Tibial nerve (tissue), 4 donors: Measurements from ENCODE around the gene LIAS. TPM values are rescaled to one million over a fixed set of nuclear protein-coding genes. Genes with fewer than 3 reads are reported as not detected.
"Not testable (repeated sequence)": the region's sequence is repeated elsewhere in the genome, so short reads cannot be mapped to it uniquely, and the experiment has no call there.

Experiments used
- DNase-seq, 2 donors: peaks; one replicate each; pipeline ENCODE4 v3.0.0-alpha.2; 2019; ENCODE audit warnings: low spot score in 2 of 2
- H3K27ac ChIP-seq, 4 donors: fragments of 200-600 bp; sonication (generic) in 3 of 4; one replicate each; pipeline ENCODE4 v1.5.1; 2017 to 2019; ENCODE audit warnings: mild to moderate bottlenecking in 1 of 4
- H3K27me3 ChIP-seq, 2 donors: fragments of 200-600 bp; sonication (generic) in 1 of 2; one replicate each; pipeline versions ENCODE4 v1.5.1 to v1.6.0; 2017 to 2019
- H3K36me3 ChIP-seq, 3 donors: fragments of 200-600 bp; sonication (generic); one replicate each; pipeline ENCODE4 v1.5.1; 2018 to 2019
- H3K4me1 ChIP-seq, 4 donors: fragments of 200-600 bp; sonication (generic) in 3 of 4; one replicate each; pipeline ENCODE4 v1.5.1; 2017 to 2019
- H3K4me3 ChIP-seq, 4 donors: fragments of 200-600 bp; sonication (generic) in 3 of 4; one replicate each; pipeline ENCODE4 v1.5.1; 2017 to 2019; ENCODE audit warnings: mild to moderate bottlenecking in 1 of 4, moderate library complexity in 1 of 4
- H3K9me3 ChIP-seq, 4 donors: fragments of 200-600 bp; sonication (generic) in 3 of 4; one replicate each; pipeline ENCODE4 v1.5.1; 2017 to 2019
- CTCF ChIP-seq, 5 experiments: fragments of 200-600 bp in 3 of 5; fragments of 450-650 bp in 2 of 5; sonication (generic) in 3 of 5; IDR thresholded peaks; one replicate each; pipeline ENCODE4 v1.5.1; 2016 to 2019; ENCODE audit warnings: antibody characterized with exemption in 5 of 5, mild to moderate bottlenecking in 3 of 5, moderate library complexity in 2 of 5
- EP300 ChIP-seq, 2 donors: sonication (generic); formaldehyde crosslinking; IDR thresholded peaks; one replicate each; pipeline ENCODE4 v1.6.1; 2017; ENCODE audit warnings: antibody characterized with exemption in 2 of 2, mild to moderate bottlenecking in 1 of 2
- POLR2A ChIP-seq, 2 donors: fragments of 450-650 bp; IDR thresholded peaks; one replicate each; pipeline ENCODE4 v1.6.1; 2017; ENCODE audit warnings: antibody characterized with exemption in 2 of 2, mild to moderate bottlenecking in 2 of 2, moderate library complexity in 2 of 2
- WGBS, 2 donors: methylation state at CpG; one replicate each; pipeline ENCODE4 v1.1.5; 2018; 5-methylcytosine and 5-hydroxymethylcytosine counted together
- total RNA-seq, 4 donors: library from RNA; depleted of rRNA; stranded (reverse); fragments of >200 nt; gene quantifications; one replicate each; pipeline ENCODE4 v1.1.0, GENCODE V29; 2016

LIAS gene
- total RNA-seq, result 10 to 100 TPM in 3 of 4 donors, 1 to 10 TPM in 1; 9.3 to 11.2 (median 11.0) TPM

- peak in 2 of 5 experiments; percentile 38 to 54 for TF ChIP-seq CTCF (IDR thresholded peaks at IDR 0.05)
- peak; percentile 92 to 100 for TF ChIP-seq EP300 (IDR thresholded peaks at IDR 0.05)
- TF ChIP-seq POLR2A (IDR thresholded peaks at IDR 0.05), result peak; percentile 94 to 96
- Histone ChIP-seq H3K27me3 (no peaks in the 10 kb centered on the region), H3K4me1 (peaks cover 4 to 42% (median 20%) of the 10 kb centered on the region in 4 donors), H3K27ac (peak within 1 kb of the TSS; percentile 92 to 98 (median 92)), H3K4me3 (peak within 1 kb of the TSS; percentile 67 to 87 (median 76)), H3K9me3 (no peaks in the 10 kb centered on the region), H3K36me3 (peaks cover 7 to 64% (median 16%) of the 10 kb centered on the region in 3 donors)
- DNase-seq, result peak; percentile 96
- 0% methylated on average over 46 to 55 of the region's 55 CpGs for whole genome bisulfite sequencing, 2 donors
Measured at GRCh38 chr4:39458505-39459300, at the start of gene LIAS, which contains the start of gene RPL9. Gene LIAS, plus strand, starts transcription at chr4:39459056. Its CDS starts 62 bp downstream, at chr4:39459118. Gene RPL9, minus strand, starts transcription at chr4:39458922. Its CDS starts 483 bp downstream, at chr4:39458439.

GRCh38 chr4:39410415-39410814 is 48.4 kb upstream of the LIAS start:
- no peak for DNase-seq
- H3K27me3 ChIP-seq, result no peaks in the 10 kb centered on the region
- WGBS, 2 donors, result 26 to 30% methylated on average over 5 of the region's 5 CpGs

GRCh38 chr4:39411561-39411960 is 47.3 kb upstream of the LIAS start:
- not testable (repeated sequence) for H3K4me3 ChIP-seq, H3K27me3 ChIP-seq, H3K4me1 ChIP-seq, H3K9me3 ChIP-seq, H3K36me3 ChIP-seq, H3K27ac ChIP-seq, DNase-seq
- 90 to 94% methylated on average over 8 of the region's 8 CpGs for WGBS, 2 donors

More at GRCh38 chr4:39410415-39410814, 48.4 kb upstream of the LIAS start:
- TF ChIP-seq EP300 (IDR thresholded peaks at IDR 0.05) (no peak), CTCF (IDR thresholded peaks at IDR 0.05) (no peak)
- Histone ChIP-seq H3K4me3 (no peak overlapping the region), H3K36me3 (no peaks in the 10 kb centered on the region), H3K27ac (no peak overlapping the region), H3K4me1 (no peaks in the 10 kb centered on the region), H3K9me3 (no peaks in the 10 kb centered on the region)

- H3K36me3 ChIP-seq, result no peaks in the 10 kb centered on the region
- no peaks in the 10 kb centered on the region for H3K4me1 ChIP-seq
- no peak overlapping the region for H3K27ac ChIP-seq
- no peaks in the 10 kb centered on the region for H3K9me3 ChIP-seq
- no peak overlapping the region for H3K4me3 ChIP-seq
- WGBS, 2 donors, result 59 to 69% methylated on average over 2 of the region's 2 CpGs
- DNase-seq, result no peak
- H3K27me3 ChIP-seq, result no peaks in the 10 kb centered on the region
- peak in 1 of 2 donors; percentile 15 for TF ChIP-seq EP300 (IDR thresholded peaks at IDR 0.05)
- no peak for TF ChIP-seq POLR2A (IDR thresholded peaks at IDR 0.05)
- no peak for TF ChIP-seq CTCF (IDR thresholded peaks at IDR 0.05)
Measured at GRCh38 chr4:39415678-39416283, 43.1 kb upstream of the LIAS start.

GRCh38 chr4:39422247-39422646 is 36.6 kb upstream of the LIAS start:
- WGBS, 2 donors, result 93 to 96% methylated on average over 3 of the region's 3 CpGs
- Histone ChIP-seq H3K27ac (no peak overlapping the region), H3K36me3 (no peaks in the 10 kb centered on the region), H3K9me3 (no peaks in the 10 kb centered on the region), H3K4me1 (no peaks in the 10 kb centered on the region), H3K4me3 (no peak overlapping the region), H3K27me3 (no peaks in the 10 kb centered on the region)
- TF ChIP-seq POLR2A (IDR thresholded peaks at IDR 0.05), result no peak
- TF ChIP-seq CTCF (IDR thresholded peaks at IDR 0.05), result no peak
- TF ChIP-seq EP300 (IDR thresholded peaks at IDR 0.05), result no peak
- no peak for DNase-seq

- not testable (repeated sequence) for H3K27ac ChIP-seq, H3K36me3 ChIP-seq, H3K9me3 ChIP-seq, H3K27me3 ChIP-seq, DNase-seq, H3K4me3 ChIP-seq, H3K4me1 ChIP-seq
- 74 to 92% methylated on average over 1 of the region's 1 CpG for WGBS, 2 donors
Measured at GRCh38 chr4:39425297-39425696, 33.6 kb upstream of the LIAS start.
